Globus pallidus (tissue), 1 donor: Measurements from ENCODE around the gene UMOD.

Source experiments
- DNase-seq: peaks from one replicate; pipeline ENCODE4 v3.0.0-alpha.2; 2015; ENCODE audit warnings: low spot score

UMOD gene

DNA sequence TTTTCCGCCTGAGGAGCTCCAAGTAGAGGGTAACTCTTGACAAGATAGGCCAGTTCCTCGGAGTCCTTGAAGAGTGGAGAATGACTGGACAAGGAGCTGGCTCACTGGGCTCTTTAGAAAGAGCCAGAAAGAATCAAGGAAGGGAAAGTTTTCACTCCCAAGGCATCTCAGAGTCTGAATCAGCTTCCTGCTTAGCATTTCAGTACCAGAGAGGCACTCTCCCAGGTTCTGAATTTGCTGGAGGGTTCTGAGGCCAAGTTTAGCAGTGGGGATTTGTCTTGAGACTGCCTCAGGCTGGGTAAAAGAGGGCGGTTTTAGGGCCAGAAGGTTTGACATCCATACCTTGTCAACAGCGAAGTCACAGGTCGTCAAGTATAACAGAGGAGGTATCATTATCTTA, 50.7 kb downstream of the UMOD start:
- no peak for DNase-seq

DNA sequence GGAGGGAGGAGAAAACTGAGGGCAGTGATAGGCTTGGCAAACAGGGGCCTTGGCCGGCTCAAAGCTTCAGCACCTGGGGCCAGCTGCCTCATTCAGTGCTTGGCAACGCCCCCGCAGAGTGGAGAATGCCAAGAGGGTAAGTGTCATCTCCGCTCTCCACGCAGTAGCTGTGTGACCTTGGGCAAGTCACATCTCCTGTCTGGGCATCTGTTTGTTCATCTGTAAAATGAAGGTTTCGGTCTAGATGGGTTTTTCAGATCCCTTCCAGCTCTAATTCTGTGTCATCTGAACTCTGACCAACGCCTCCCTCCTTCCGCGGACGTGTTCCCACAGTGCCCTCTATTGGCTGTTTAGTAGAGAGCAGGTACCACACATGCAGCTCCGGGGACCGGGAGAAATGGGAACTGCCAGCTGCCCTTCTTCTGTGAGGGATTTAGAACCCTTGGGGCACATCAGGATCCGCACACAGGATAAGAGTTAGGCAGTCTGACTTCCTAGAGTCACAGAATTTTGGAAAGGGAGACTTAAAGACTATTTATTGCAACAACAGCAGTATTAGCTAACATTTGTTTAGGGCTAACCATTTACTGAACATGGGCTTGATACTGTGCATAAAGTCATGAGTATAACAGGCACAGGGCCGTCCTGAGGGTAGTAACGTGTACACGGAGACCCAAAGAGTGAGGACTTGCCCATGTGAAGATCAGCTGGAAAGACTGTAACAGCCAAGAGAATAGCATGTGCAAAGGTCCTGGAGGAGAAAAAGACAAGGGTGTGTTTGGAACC, 52.0 kb downstream of the UMOD start:
- peak; percentile 46 for DNase-seq

DNA sequence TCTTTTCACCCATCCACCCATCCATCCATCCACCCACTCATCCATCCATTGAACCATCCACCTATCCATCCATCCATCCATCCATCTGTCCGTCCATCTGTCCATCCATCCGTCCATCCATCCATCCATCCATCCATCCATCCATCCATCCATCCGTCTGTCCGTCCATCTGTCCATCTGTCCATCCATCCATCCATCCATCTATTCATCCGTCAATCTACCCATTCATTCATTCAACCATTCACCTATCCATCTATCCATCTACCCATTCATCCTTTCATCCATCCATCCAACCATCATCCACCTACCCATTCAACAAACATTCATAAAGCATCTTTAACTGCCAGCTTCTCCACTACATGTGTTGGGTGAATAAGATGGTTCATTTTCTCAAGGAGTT, 54.1 kb downstream of the UMOD start:
- no peak for DNase-seq

DNA sequence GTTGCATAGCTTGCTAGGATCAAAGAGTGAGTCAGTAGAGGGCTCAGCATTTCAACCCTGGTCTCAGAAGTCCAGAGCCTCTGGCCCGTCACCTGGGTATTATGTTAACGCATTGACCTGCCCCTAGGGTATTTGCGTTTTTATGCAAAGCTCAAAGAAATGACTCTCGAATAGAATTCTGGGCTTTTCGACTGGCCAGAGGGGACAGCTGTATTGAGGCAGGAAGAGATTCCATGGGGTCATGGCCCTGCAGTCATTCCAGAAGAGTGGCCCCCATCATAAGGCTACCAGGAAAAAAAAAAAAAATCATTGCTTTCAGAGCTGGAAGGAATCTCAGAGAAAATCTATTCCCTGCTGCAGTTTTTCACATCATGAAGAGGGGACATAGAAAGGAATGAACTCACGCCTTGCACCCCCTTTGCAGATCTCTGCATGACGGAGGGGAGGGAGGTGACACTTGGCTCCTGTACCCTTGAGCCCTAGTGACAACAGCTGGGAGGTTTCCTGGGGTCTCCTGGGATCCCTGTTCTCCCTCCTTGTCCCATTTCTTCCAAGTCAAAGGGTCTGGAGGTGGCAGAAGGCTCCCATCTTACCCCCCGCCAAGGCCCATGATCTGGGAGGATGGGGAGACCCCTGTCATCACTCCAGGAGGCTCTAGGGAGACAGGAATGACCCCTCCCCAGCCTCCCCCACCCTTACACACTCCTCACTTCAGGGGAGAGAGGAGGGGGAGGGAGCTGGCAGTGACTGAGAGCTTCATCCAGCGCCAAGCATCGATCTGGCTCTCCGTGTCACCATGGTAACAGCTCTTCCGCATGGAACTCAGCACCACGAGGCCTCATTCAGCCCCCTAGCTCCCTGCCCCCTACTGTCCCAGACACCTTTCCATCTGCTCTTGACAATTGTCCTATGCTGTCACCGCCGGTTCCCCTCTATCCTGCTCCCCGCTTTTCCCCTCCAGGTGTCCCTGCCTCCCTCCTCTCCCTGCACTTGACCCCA, 61.0 kb downstream of the UMOD start:
- DNase-seq: no peak

DNA sequence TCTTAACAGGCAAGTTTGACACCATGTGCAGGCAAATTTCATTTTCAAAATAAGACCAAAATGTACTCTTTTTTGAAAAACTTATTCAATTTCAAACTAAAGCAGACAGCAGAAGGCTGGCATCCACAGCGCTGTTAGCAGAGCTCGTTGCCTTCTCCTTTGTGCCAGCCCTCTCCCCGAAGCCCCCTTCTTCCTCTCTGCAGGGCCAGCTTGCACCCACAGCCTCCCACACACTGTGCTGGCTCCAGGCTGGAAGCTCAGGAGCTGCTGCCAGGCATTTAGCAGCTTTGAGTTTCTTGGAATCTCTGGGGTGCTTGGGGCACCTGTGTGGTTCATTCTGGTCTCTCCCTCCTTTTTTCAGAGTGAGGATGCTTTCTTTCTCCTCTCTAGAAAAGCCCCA, 62.9 kb downstream of the UMOD start:
- no peak for DNase-seq

DNA sequence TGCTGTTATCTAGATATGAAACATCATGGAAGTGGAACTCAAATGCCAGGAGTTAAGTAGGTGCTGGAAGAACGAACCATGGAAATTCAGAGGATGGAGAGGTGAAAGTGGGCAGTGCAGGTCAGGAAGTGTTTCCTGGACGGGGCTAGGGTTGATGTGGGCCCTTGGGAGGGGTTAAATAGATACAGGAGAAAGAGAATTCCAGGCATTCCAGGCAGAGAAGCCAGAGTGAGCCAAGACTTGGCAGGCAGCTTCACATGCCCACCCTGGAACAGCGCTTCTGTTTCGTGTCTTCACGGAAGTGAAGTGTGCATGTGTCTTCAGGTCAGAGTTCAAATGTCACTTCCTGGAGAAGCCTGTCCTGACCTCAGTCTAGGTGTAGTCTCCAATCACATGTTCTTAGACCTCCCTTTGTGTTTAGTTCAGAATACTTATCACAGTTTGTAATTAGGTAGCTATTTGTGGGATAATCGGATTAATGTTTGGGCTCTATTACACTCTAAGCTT, 66.5 kb downstream of the UMOD start:
- no peak for DNase-seq
